NCI-H187 (cell line): Measurements from ENCODE around the gene MCMBP.

Source experiments
- DNase-seq, 2 experiments: peaks; one replicate each; lab custom pipeline; 2025; lab: John Stamatoyannopoulos, UW

MCMBP gene

DNA sequence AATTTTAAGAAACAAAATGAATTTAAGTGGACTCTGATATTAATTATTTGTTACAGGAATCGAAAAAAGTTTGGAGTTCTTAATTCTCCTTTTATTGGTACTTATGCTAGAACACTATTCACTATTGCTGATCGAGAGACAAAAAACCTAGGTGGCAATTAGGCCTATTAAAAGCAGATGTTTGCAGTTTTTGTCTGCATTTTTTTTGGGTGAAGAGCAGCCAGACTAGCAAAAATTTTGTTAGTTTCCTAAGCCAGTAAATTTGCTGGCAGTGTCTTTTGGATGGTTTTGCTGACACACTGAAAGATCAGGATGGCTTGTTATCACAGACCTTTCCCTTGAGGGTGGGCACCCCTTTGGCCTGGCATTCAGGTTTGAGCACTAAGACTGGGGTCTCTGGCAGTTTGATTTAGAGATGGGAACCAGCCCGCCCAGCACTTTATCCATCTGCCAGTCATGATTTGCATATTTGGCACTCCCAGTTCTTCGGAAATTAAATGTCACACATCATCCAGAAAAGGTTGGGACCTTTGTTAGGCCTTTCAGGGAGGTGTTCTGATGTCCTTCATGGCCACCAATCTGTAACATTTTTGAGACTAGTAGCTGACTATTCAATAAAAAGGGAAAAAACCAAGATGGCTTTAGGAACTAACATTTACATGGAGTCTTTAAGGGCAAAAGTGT, 89.5 kb downstream of the MCMBP start:
- no peak for DNase-seq

GRCh38 chr10:119781498-119781897, 91.1 kb downstream of the MCMBP start:
- DNase-seq: no peak

- no peak for DNase-seq
Observed at GRCh38 chr10:119780879-119781480, 91.7 kb downstream of the MCMBP start.
